Stimulated activated CD4-positive, alpha-beta T cell treated with anti-CD3 and anti-CD28 coated beads, Interleukin-12 subunit alpha, Interleukin-12 subunit beta, amount 100 ng/mL, for 24 hours (primary cell): Measurements from ENCODE around the gene ELFN1.

Experiments used
- DNase-seq, 2 experiments: peaks; one replicate each; pipeline ENCODE4 v3.0.0-alpha.2; 2020; ENCODE audit warnings: low read depth in 2 of 2

The ELFN1 gene

DNA sequence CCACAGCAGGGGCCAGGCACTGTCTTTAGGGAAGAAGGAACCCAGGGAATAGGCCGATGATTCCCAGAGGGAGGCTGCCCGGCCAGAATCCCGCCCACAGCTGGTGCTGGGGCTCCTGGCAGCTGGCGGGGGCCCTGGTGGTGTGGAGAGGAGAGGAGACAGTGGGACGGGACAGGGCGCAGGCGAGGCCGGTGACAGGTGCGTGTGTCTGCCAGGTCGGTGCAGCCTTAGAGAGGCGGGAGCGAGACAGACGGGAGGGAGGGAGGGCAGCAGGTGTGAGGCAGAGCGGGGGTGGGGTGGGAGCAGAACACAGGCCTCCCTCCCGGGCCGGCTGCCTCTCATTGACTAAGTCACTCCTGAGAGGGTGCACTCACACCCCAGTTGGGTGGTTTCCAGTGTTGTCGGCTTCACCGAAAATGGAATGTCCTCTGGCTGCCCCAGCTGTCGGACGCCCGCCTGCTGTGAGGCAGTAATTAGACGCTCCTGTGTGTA, 55.2 kb downstream of the ELFN1 start:
- DNase-seq: no peak

- DNase-seq: no peak
These were observed 55.9 kb downstream of the ELFN1 start for GRCh38 chr7:1725766-1726630.

GRCh38 chr7:1727079-1727478, 57.0 kb downstream of the ELFN1 start:
- DNase-seq: no peak

- DNase-seq: no peak
These were observed 57.9 kb downstream of the ELFN1 start for GRCh38 chr7:1727812-1728570.

GRCh38 chr7:1729183-1729582, 59.1 kb downstream of the ELFN1 start:
- no peak for DNase-seq

DNA sequence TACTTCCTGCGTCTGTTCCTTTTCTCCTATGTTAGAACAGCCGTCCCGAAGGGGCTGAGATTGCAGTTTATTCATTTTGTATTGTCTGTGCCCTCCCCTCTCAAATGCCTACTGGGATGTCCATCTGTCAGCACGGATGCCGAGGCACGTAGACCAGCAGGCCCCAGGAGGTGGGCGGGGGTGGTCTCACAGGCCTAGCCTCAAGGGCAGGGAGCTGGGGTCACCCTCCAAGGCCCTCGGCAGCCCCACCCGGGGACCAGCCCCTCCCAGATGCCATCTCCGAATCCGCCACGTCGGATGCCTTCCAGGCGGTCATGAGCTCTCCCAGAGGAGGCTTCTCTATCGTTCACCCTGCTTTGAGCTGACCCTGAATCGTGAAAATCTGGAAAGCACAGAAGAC, 59.7 kb downstream of the ELFN1 start:
- DNase-seq: no peak

- no peak for DNase-seq
These were observed 62.0 kb downstream of the ELFN1 start for GRCh38 chr7:1732072-1732471.

DNA sequence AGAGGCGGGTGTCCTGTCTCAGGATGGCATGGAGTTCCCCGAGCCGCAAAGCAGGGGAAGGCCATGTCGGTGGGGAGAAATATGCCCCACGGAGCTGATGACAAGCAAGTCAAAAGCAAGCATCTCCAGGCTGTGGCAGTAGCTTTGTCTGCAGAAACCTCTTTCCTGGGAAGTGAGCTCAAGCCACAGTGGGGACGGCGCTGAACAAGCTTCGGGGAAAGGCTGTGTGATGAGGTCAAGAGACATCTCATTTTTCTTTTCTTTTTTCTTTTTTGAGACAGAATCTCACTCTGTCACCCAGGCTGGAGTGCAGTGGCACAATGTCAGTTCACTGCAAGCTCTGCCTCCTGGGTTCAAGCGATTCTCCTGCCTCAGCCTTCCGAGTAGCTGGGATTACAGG, 62.6 kb downstream of the ELFN1 start:
- DNase-seq: no peak

DNA sequence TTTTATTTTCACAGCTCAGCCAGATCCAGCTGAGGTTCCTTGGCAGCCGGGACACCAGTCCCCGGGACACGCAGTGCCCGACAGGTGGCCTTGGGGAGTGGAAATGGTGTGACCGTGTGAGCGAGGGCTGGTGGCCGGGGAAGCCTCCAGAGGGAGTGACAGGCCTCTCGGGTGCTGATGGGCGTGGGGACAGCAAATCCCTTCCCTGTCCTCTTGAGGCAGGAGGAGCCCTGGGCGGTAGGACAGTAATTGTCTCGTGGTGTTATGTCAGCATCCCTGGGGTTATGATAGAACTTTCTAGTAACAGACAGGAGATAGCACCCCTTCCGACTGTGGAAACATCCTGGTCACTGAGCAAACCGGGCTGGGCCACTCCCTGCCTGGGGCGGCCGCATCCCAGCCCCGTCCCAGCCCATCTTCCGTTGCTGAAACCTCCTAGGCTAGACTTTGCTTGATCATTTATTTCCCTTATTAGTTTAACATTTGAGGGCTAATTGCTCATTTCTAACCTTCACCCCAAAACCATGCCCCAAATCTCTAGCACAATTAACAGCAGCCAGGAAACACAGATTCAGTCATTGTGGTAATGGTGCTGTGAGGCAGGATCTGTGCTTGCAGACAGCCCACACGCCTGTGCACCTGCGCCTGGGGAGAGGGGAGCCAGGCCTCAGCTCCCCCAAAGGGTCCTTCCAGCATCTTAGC, 63.3 kb downstream of the ELFN1 start:
- no peak for DNase-seq

- no peak for DNase-seq
These were observed 64.0 kb downstream of the ELFN1 start for GRCh38 chr7:1733908-1734730.

- no peak for DNase-seq
These were observed 65.2 kb downstream of the ELFN1 start for GRCh38 chr7:1735262-1735661.

- DNase-seq: no peak
These were observed 65.9 kb downstream of the ELFN1 start for GRCh38 chr7:1735806-1736483.

DNA sequence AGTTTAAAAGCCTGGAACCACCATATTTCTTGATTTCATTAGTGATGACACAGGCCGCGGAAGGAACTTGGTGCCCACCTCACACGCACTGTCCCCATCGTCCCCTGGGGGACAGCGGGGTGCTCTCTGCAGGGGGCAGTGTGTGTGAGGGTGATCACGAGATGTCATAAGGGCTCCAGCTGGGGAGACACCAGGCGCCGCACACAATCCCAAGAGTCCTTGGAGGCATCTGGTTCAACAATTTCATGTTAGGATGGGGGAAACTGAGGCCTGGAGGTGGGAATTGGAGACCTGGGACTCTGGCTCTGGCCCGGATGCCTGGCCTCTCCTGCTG, 66.4 kb downstream of the ELFN1 start:
- DNase-seq: no peak

DNA sequence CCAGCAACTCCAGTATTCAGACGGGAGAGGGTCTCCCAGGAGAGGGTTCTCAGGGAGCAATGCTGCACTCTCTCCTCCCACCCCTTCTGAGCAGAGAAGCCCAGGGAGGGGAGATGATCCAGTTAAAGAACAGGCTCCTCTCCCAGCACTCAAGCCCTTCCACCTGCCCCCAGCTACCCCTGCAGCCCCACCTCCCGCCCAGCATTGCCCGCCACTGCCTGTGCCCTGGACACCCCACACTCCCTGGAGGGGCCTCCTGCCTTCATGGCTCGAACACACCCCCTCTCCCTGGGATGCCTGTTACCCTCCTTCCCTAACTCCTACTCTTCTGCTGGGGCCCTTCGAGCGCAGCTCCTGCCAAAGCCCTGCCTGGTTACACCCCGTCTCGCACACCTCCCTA, 66.8 kb downstream of the ELFN1 start:
- DNase-seq: no peak

DNA sequence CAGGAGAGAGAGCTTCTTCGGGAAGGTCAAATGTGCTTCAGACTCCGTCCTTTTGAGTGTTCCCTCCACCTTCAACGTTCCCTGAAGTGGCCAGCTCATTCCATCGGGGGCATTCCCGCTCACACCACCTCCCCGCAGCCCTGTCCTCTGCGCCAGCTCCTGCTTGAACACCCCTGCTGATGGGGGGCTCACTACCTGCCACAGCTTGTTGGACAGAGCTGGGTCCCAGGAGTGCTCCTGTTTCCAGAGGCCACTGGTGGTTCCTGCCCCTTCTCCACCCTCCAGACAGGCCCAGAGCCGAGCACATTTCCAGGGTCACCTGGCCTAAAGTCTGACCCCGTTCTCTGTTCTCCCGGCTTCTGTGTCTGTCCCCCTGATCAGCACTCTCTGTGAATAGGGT, 67.4 kb downstream of the ELFN1 start:
- DNase-seq: no peak

GRCh38 chr7:1737956-1738355, 67.9 kb downstream of the ELFN1 start:
- DNase-seq: no peak

- no peak for DNase-seq
These were observed 68.4 kb downstream of the ELFN1 start for GRCh38 chr7:1738511-1738910.

DNA sequence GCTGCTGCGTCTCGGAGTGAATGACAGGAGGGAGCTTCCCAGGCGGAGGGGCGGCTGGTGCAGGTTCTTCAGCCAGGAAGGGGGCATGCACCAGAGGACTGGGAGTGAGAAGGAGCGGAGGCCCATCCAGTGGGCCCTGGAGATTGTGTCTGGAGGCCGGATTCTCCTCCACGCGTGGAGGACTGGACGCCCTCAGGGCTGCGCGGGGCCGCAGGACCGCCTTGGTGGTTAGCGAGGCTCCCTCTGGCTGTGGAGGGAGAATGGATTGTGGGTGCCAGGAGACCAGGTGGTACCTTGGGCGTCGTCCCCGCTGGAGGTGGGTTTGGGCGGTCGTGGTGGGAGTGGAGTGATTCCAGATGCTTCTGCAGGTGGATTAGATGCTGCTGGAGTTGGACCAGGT, 68.9 kb downstream of the ELFN1 start:
- DNase-seq: no peak

DNA sequence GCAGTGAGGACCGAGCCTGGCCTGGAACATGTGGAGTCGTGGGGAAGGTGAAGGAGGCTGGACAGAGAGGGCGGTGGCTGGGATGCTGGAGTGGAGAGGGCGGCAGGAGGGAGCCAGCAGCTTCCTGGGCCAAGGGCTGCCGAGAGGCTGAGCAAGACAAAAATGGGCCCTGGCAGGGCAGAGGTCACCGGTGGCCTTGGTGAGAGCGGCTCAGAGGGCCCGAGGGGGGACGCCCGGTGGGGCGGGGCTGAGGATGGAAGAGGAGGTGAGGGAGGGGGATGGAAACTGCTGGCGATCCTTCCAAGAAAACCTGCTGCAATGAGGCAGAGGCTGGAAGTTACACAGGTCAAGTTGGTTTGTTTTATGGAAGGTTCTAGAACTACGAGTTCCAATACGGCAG, 69.5 kb downstream of the ELFN1 start:
- DNase-seq: no peak

DNA sequence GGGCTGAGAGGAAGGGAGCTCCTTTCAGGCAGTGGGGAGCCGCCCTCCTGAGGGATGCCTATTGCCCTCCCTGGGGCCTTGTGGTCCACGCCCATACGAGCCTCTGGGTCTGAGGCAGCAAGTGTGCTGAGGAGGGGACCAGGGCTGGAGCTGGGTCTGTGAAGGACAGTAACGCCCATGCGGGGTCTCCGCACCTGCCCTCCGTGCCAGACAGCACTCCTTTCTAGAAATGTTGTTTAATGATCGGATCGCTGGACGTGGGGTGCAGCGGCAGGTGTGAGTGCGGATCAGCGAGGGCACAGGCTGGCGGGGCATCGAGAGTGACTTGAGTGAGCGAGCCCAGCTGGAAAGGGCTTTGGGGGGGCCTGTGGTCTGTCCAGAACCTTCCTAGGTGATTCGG, 70.1 kb downstream of the ELFN1 start:
- no peak for DNase-seq

GRCh38 chr7:1741246-1741645, 71.2 kb downstream of the ELFN1 start:
- DNase-seq: no peak
